Brain pericyte (primary cell): ENCODE data around the gene ENPEP.

Source experiments
- DNase-seq: peaks from one replicate; pipeline ENCODE4 v3.0.0-alpha.2; 2012; ENCODE audit warnings: low read depth, low spot score

Gene ENPEP

DNA sequence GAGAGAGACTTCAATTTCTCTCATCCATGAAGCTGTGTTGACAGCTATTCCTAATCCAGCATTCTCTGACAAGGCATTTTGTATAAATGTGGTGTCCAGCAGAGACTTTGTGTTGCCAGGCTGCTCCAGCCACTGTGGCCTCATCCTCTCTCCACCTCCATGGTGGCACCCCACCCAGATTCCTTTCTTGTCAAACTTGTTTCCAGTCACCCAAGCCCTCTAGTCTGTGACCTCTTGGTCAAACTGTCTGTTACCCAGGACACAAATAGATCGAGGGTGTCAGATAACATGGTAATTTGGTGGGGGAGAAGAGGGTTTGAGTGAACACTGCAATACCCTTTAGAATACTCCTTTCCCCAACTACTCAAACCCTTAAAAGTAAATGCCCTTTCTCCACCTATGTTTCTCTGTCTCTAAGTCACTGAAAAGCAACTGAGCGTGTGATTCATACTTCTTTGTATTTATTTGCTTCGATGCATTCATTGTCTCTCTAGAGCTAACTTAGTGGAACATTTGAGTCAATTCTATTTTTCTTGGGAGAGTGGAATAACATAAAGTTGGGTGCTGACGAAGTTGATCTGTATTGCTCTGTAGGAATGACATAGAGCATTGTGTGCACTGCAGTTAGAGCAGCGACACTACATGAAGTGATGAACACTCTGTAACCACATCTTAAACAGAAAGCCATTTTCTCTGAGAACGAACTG is 133.2 kb downstream of the ENPEP start:
- no peak for DNase-seq

DNA sequence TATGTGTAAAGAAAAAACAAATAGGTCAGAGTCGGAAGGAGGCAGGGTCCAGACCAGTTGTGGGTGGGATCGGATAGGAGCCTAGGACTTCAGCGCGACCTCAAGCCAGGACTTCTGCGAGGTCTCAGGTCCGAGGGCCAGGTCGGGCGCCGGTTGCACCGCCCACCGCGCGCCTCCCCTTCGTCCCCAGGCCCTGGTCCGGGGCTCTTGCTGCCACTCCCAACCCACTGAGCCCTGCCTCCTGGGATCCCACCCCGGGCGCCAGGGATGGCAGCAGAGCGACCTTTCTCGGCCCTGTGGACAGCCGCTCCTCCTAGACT is 134.6 kb downstream of the ENPEP start:
- no peak for DNase-seq

DNA sequence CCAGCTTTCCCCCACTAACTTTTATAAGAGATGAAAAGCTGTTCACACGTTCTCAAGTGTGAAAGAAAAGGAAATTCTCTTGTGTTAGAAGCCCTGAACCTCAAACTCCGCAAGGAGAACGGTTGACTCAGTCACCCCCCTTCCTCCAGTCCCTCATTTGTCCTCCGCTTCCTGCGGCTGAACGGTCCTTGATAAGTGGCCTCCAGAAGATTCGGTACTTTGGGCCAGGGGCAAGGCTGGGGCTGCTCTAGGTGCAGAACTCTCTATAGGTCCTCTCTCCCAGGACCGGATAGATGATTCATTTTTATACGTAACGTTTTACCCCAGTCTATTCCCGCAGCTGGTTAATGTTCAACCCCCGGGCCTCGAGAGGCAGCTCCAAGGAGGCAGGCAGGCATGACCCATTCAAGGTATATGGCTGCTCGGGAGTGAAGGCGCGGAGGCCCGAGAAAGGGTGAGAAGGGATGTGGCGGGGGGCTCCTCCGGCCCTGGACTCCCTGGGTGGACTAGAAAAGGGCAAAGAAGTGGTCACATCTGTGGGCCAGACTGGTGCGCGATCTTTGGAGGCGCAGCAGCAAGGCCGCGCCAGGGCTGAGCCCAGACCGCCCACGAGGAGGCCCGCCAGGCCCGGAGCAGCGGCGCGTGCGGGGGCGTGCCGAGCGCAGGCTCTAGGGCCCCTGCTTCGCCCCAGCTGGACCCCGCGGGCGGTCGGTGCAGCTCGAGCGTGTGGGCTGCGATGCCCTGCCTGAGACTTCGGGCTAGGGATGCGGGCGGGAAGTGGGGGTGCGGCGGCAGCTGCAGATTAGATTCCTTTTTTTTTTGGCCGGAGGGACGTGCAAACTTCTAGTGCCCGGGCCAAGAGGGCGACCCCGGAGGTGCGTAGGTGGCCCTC is 135.2 kb downstream of the ENPEP start:
- DNase-seq, result no peak

DNA sequence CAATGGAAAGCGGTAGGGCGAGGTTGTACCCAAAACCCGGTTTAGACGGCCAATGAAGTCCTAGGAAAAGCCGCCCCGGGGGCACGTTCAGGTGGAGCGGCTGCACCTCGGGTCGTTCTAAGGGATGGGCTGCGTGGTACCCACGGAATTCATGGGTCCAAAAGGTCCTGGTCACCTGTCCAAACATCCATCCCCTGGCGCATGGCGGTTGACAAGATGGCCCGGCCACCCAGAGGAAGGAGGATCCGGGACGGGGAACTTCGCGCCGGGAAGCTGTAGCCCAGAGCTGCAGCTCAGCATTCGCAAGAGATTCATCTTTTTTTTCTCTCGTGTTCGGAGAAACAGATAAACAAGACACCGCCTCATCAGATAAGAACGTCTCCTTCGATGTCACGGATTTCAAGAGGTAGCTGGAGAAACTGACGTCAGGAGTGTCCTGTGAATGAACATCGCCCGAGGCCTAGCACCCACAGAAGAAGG is 136.1 kb downstream of the ENPEP start:
- DNase-seq, result no peak

DNA sequence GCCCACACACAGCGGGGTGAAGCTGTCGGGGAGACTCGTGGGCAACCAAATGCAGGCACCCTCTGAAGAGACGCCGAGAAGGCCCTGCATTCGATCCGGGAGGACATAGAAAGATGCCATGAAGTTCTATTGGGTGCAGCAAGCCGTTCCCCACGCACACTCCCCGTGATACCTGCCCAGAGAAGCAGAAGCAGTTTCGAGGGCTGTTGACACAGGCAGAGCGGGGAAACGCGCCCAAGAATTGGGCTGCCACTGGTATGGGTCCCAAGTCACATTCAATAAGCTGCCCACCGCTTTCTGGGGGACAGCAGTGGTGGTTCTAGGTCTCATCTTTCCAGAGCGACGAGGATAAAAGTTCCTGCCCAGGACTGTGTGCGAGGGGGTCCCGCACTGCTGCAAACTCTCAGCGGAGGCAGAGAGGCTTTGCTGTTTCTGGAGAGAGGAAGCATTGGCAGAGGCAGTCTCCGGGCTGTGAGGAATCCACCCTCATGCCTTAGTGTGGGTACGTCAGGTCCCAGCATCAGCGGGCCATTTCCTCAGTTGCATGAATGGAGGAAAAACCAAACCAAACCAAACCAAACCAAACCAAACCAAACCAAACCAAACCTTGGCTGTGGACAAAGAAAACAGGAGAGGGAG is 136.8 kb downstream of the ENPEP start:
- no peak for DNase-seq

DNA sequence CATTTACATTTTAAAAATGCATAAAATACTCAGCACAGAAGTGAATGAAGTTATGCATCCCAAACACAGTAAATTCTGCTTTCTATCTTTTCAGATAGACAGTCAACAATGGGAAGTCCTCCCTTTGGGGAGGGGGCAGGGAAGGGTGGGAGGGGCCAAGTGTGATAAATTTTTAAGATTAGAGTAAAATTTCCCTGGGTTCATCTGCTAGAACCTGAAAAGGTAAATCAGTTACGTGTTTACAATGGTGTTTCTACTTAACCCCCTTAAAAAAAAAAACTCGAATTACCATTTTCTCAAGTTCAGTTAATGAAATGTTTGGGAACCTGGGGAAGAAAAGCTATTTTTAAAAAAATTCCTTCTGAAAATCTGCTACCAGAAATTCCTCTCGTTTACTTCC is 137.8 kb downstream of the ENPEP start:
- DNase-seq, result no peak

DNA sequence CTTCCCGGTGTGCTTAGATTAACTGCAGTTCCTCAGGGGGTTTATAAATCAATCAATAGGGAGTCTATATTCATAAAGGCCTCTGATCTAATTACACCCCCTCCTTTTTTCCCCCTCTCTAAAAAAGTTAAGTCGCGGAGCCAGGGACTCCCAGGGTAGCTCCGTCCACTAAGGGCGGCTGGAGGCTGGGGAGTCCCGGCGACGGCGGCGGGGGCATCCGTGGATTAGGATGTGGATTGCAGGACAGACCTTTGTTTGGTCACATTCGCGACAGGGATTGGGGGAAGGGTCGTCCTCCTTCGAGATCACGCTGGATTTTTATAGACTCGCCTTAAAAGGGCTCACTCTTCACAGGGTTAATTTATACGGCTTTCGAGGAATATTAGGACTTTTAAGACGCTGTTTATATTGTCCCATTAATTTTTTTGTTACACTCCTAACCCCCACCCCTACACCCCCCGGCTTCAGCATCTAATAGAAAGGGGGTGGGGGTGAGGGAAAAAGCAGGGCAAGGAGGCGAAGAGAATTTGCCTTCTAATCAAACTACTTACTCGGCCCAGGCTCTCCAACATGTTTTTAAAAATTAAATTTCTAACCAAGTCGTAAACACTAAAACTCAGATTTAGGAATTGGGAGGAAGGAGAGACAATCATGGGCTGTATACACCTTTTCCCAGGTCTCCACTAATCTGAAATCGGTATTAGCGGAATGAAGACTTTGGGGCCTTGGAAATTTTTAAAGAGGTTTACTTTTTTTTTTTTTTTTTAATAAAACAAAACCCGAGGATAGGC is 138.4 kb downstream of the ENPEP start:
- no peak for DNase-seq
